SU-DHL-6 (cell line): Measurements from ENCODE around the gene SYT17.

Source experiments
- H2AFZ ChIP-seq: fragments of 200-600 bp; sonication (generic); 2 replicates; pipeline ENCODE4 v1.6.1; 2014; ENCODE audit warnings: low read depth, mild to moderate bottlenecking, moderate library complexity, mixed read lengths, antibody characterized with exemption, low read length; ENCODE audit not compliant: severe bottlenecking
- H3F3A ChIP-seq: fragments of 200-600 bp; shearing (Covaris generic); 2 replicates; pipeline ENCODE4 v1.6.0; 2016; ENCODE audit warnings: antibody characterized with exemption, mild to moderate bottlenecking; ENCODE audit not compliant: insufficient read depth
- H3K27ac ChIP-seq: fragments of 200-600 bp; sonication (generic); 2 replicates; pipeline ENCODE4 v1.5.1; 2016; ENCODE audit warnings: low read depth, mild to moderate bottlenecking, low read length, moderate library complexity, mixed read lengths
- H3K27me3 ChIP-seq: fragments of 200-600 bp; sonication (generic), shearing (Covaris generic); 2 replicates; pipeline ENCODE4 v1.6.0; 2014; ENCODE audit warnings: mild to moderate bottlenecking, low read length
- H3K36me3 ChIP-seq: fragments of 200-600 bp; sonication (generic); 2 replicates; pipeline ENCODE4 v1.6.1; 2014; ENCODE audit warnings: mild to moderate bottlenecking, low read length, mixed read lengths
- H3K4me2 ChIP-seq: fragments of 300-600, 200-600 bp; shearing (Covaris generic), sonication (generic); 2 replicates; pipeline ENCODE4 v1.6.0; 2014; ENCODE audit warnings: low read length, low read depth, mild to moderate bottlenecking; ENCODE audit not compliant: poor library complexity, severe bottlenecking
- H3K4me3 ChIP-seq: fragments of 200-600 bp; sonication (generic); 2 replicates; pipeline ENCODE4 v1.5.1; 2014; ENCODE audit warnings: antibody characterized with exemption, low read length, mild to moderate bottlenecking, mixed read lengths; ENCODE audit not compliant: insufficient read depth, poor library complexity, severe bottlenecking
- H3K79me2 ChIP-seq: fragments of 200-600 bp; sonication (generic); 2 replicates; pipeline ENCODE4 v1.6.1; 2014; ENCODE audit warnings: mild to moderate bottlenecking, low read length, moderate library complexity; ENCODE audit not compliant: insufficient read depth
- H3K9ac ChIP-seq: fragments of 200-600 bp; sonication (generic); 2 replicates; pipeline ENCODE4 v1.7.0; 2014; ENCODE audit warnings: mild to moderate bottlenecking, low read length
- H3K9me2 ChIP-seq: fragments of 200-600 bp; sonication (generic); replicated peaks from 2 replicates; pipeline ENCODE4 v1.6.1; 2014; ENCODE audit warnings: low read length; ENCODE audit not compliant: insufficient read depth
- H3K9me3 ChIP-seq: fragments of 200-600 bp; sonication (generic); 2 replicates; pipeline ENCODE4 v1.6.1; 2014; ENCODE audit warnings: low read length, mixed read lengths; ENCODE audit not compliant: insufficient read depth
- H4K20me1 ChIP-seq: fragments of 200-600 bp; sonication (generic); 2 replicates; pipeline ENCODE4 v1.6.1; 2014; ENCODE audit warnings: low read depth, mild to moderate bottlenecking, antibody characterized with exemption, low read length, moderate library complexity, mixed read lengths
- EZH2phosphoT487 ChIP-seq: fragments of 200-600 bp; sonication (generic), shearing (Covaris generic); conservative IDR thresholded peaks from 2 replicates; pipeline ENCODE4 v1.6.1; 2018; ENCODE audit warnings: mild to moderate bottlenecking, antibody characterized with exemption, low read length, moderate library complexity, mixed read lengths
- TF ChIP-seq, protein P1 (sequence below): fragments of 200-600 bp; sonication (generic); IDR thresholded peaks from one replicate; pipeline ENCODE4 v1.5.1; 2017; ENCODE audit warnings: antibody characterized with exemption, mild to moderate bottlenecking, low read length, moderate library complexity; ENCODE audit not compliant: insufficient read depth, poor library complexity, severe bottlenecking

SYT17 gene

GRCh38 chr16:19173059-19173458 lies 5.0 kb downstream of the SYT17 start:
- H3F3A ChIP-seq: no peaks in the 10 kb centered on the region
- H2AFZ ChIP-seq: no peak overlapping the region
- no peaks in the 10 kb centered on the region for H3K79me2 ChIP-seq
- H3K9me3 ChIP-seq: no peaks in the 10 kb centered on the region
- no peak overlapping the region for H3K27ac ChIP-seq
- H4K20me1 ChIP-seq: no peaks in the 10 kb centered on the region
- no peak overlapping the region for H3K9ac ChIP-seq
- no peaks in the 10 kb centered on the region for H3K27me3 ChIP-seq
- H3K9me2 ChIP-seq: no peaks in the 10 kb centered on the region
- H3K4me3 ChIP-seq: no peak overlapping the region
- no peak for TF ChIP-seq EZH2phosphoT487
- TF ChIP-seq, protein P1, sequence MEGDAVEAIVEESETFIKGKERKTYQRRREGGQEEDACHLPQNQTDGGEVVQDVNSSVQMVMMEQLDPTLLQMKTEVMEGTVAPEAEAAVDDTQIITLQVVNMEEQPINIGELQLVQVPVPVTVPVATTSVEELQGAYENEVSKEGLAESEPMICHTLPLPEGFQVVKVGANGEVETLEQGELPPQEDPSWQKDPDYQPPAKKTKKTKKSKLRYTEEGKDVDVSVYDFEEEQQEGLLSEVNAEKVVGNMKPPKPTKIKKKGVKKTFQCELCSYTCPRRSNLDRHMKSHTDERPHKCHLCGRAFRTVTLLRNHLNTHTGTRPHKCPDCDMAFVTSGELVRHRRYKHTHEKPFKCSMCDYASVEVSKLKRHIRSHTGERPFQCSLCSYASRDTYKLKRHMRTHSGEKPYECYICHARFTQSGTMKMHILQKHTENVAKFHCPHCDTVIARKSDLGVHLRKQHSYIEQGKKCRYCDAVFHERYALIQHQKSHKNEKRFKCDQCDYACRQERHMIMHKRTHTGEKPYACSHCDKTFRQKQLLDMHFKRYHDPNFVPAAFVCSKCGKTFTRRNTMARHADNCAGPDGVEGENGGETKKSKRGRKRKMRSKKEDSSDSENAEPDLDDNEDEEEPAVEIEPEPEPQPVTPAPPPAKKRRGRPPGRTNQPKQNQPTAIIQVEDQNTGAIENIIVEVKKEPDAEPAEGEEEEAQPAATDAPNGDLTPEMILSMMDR: no peak
- no peak overlapping the region for H3K4me2 ChIP-seq
- no peaks in the 10 kb centered on the region for H3K36me3 ChIP-seq

- Histone ChIP-seq H3K79me2 (no peaks in the 10 kb centered on the region), H3K27me3 (no peaks in the 10 kb centered on the region), H3K9me3 (no peaks in the 10 kb centered on the region), H3K36me3 (no peaks in the 10 kb centered on the region), H4K20me1 (no peaks in the 10 kb centered on the region), H3K9me2 (no peaks in the 10 kb centered on the region), H3K27ac (no peak overlapping the region), H3F3A (no peaks in the 10 kb centered on the region), H3K9ac (no peak overlapping the region), H3K4me3 (no peak overlapping the region), H3K4me2 (no peak overlapping the region), H2AFZ (no peak overlapping the region)
- TF ChIP-seq, protein P1: no peak
- TF ChIP-seq EZH2phosphoT487: no peak
Measured at GRCh38 chr16:19173649-19174383, 5.8 kb downstream of the SYT17 start.

DNA sequence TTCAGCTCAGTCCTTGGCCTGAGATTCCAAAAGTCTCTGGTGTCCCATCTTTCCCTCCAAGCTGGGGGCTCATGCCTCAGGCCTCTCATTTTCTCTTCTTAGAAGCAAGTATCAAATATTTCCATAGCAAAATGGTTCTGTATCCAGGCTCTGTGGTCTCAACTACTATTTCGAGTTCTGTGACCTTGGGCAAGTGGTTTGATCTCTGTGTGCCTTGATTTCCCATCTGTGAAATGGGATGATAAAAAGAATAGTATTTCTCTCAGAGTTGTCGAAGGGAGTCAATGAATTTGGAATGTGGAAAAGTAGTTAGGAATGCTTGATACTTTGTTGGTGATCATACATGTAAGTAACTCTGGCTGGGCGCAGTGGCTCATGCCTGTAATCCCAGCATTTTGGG lies 6.4 kb downstream of the SYT17 start:
- no peak overlapping the region for H3K4me3 ChIP-seq
- H3K36me3 ChIP-seq: no peaks in the 10 kb centered on the region
- H2AFZ ChIP-seq: no peak overlapping the region
- H4K20me1 ChIP-seq: no peaks in the 10 kb centered on the region
- no peak overlapping the region for H3K9ac ChIP-seq
- H3K9me2 ChIP-seq: no peaks in the 10 kb centered on the region
- no peak for TF ChIP-seq EZH2phosphoT487
- TF ChIP-seq, protein P1: no peak
- no peak overlapping the region for H3K27ac ChIP-seq
- no peaks in the 10 kb centered on the region for H3K9me3 ChIP-seq
- no peaks in the 10 kb centered on the region for H3F3A ChIP-seq
- H3K4me2 ChIP-seq: no peak overlapping the region
- no peaks in the 10 kb centered on the region for H3K27me3 ChIP-seq
- no peaks in the 10 kb centered on the region for H3K79me2 ChIP-seq
